SK-N-SH treated with all-trans-retinoic acid at 6 μM for 48 hours (cell line): ENCODE data around the gene CLEC18C.
"Not testable (repeated sequence)": the region's sequence is repeated elsewhere in the genome, so short reads cannot be mapped to it uniquely, and the experiment has no call there.

Source experiments
- ATAC-seq: fragments of 200-7000 bp; cut with Tn5 transposase; 3 replicates; pipeline ENCODE4 v1.9.1; 2020; ENCODE audit warnings: mild to moderate bottlenecking, moderate library complexity
- ARNTL ChIP-seq: fragments of 450-650 bp; formaldehyde crosslinking; IDR thresholded peaks from 2 replicates; pipeline ENCODE4 v1.5.0; 2020; ENCODE audit warnings: low read depth, mild to moderate bottlenecking, moderate library complexity, borderline replicate concordance
- BACH2 ChIP-seq: fragments of 250-450 bp; sonication (Bioruptor Pico); IDR thresholded peaks from 2 replicates; pipeline ENCODE4 v1.9.0; 2021; ENCODE audit warnings: mild to moderate bottlenecking, borderline replicate concordance
- CREB5 ChIP-seq: fragments of 250-450 bp; sonication (Bioruptor Pico); IDR thresholded peaks from 2 replicates; pipeline ENCODE4 v1.5.1; 2020; ENCODE audit warnings: low read depth, mild to moderate bottlenecking, moderate library complexity
- CSDC2 ChIP-seq: fragments of 250-450 bp; sonication (Bioruptor Pico); IDR thresholded peaks from 2 replicates; pipeline ENCODE4 v1.5.0; 2020; ENCODE audit warnings: mild to moderate bottlenecking, moderate library complexity
- ESRRG ChIP-seq: fragments of 250-450 bp; sonication (Bioruptor Pico); IDR thresholded peaks from 2 replicates; pipeline ENCODE4 v1.6.1; 2021; ENCODE audit warnings: mild to moderate bottlenecking
- GLIS3 ChIP-seq: fragments of 250-450 bp; sonication (Bioruptor Pico); IDR thresholded peaks from 2 replicates; pipeline ENCODE4 v1.5.0; 2020; ENCODE audit warnings: mild to moderate bottlenecking, moderate library complexity
- ISL1 ChIP-seq: fragments of 250-450 bp; sonication (Bioruptor Pico); IDR thresholded peaks from 2 replicates; pipeline ENCODE4 v2.1.2; 2022; ENCODE audit warnings: mild to moderate bottlenecking, moderate library complexity
- OSR1 ChIP-seq: fragments of 250-450 bp; sonication (Bioruptor Pico); IDR thresholded peaks from 2 replicates; pipeline ENCODE4 v1.8.0; 2022; ENCODE audit warnings: moderate library complexity, mild to moderate bottlenecking, inconsistent platforms
- PPARA ChIP-seq: fragments of 250-450 bp; sonication (Bioruptor Pico); IDR thresholded peaks from 2 replicates; pipeline ENCODE4 v1.5.0; 2020; ENCODE audit warnings: mild to moderate bottlenecking, borderline replicate concordance
- RARB ChIP-seq: fragments of 250-450 bp; sonication (Bioruptor Pico); IDR thresholded peaks from 2 replicates; pipeline ENCODE4 v1.8.0; 2021; ENCODE audit warnings: mild to moderate bottlenecking, moderate library complexity
- SNAI2 ChIP-seq: fragments of 250-450 bp; sonication (Bioruptor Pico); IDR thresholded peaks from 2 replicates; pipeline ENCODE4 v1.5.0; 2020; ENCODE audit warnings: mild to moderate bottlenecking, moderate library complexity
- TCF4 ChIP-seq: fragments of 250-450 bp; sonication (Bioruptor Pico); IDR thresholded peaks from 2 replicates; pipeline ENCODE4 v1.8.0; 2021; ENCODE audit warnings: mild to moderate bottlenecking, moderate library complexity, borderline replicate concordance
- TOX ChIP-seq: fragments of 250-450 bp; sonication (Bioruptor Pico); IDR thresholded peaks from 2 replicates; pipeline ENCODE4 v1.8.0; 2021; ENCODE audit warnings: mild to moderate bottlenecking, moderate library complexity, borderline replicate concordance
- ZC3H10 ChIP-seq: fragments of 250-450 bp; sonication (Bioruptor Pico); IDR thresholded peaks from 2 replicates; pipeline ENCODE4 v1.5.1; 2021; ENCODE audit warnings: mild to moderate bottlenecking, moderate library complexity
- ZFP3 ChIP-seq: fragments of 250-450 bp; sonication (Bioruptor Pico); IDR thresholded peaks from 2 replicates; pipeline ENCODE4 v1.5.0; 2020; ENCODE audit warnings: mild to moderate bottlenecking, moderate library complexity
- ZNF70 ChIP-seq: fragments of 450-650 bp; formaldehyde crosslinking; IDR thresholded peaks from 2 replicates; pipeline ENCODE4 v1.5.0; 2020; ENCODE audit warnings: mild to moderate bottlenecking, moderate library complexity
- ZNF8 ChIP-seq: fragments of 450-650 bp; formaldehyde crosslinking; IDR thresholded peaks from 2 replicates; pipeline ENCODE4 v1.5.0; 2020; ENCODE audit warnings: mild to moderate bottlenecking, moderate library complexity
- TF ChIP-seq, protein P1 (sequence below): fragments of 250-450 bp; sonication (Bioruptor Pico); IDR thresholded peaks from 2 replicates; pipeline ENCODE4 v1.8.0; 2021; ENCODE audit warnings: low read depth, mild to moderate bottlenecking, moderate library complexity, borderline replicate concordance

CLEC18C gene

GRCh38 chr16:70151941-70152509, 21.6 kb upstream of the CLEC18C start (continued):
- TF ChIP-seq, protein P1, sequence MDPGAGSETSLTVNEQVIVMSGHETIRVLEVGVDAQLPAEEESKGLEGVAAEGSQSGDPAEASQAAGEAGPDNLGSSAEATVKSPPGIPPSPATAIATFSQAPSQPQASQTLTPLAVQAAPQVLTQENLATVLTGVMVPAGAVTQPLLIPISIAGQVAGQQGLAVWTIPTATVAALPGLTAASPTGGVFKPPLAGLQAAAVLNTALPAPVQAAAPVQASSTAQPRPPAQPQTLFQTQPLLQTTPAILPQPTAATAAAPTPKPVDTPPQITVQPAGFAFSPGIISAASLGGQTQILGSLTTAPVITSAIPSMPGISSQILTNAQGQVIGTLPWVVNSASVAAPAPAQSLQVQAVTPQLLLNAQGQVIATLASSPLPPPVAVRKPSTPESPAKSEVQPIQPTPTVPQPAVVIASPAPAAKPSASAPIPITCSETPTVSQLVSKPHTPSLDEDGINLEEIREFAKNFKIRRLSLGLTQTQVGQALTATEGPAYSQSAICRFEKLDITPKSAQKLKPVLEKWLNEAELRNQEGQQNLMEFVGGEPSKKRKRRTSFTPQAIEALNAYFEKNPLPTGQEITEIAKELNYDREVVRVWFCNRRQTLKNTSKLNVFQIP (CRISPR knock-in tag): no peak
- no peak for TF ChIP-seq PPARA (CRISPR knock-in tag)
- no peak for TF ChIP-seq ZNF70 (CRISPR knock-in tag)
- no peak for TF ChIP-seq CREB5 (CRISPR knock-in tag)
- TF ChIP-seq TOX (CRISPR knock-in tag): no peak
- no peak for TF ChIP-seq GLIS3 (CRISPR knock-in tag)
- no peak for TF ChIP-seq RARB (CRISPR knock-in tag)

- TF ChIP-seq ZNF8 (CRISPR knock-in tag) (no peak), ESRRG (CRISPR knock-in tag) (no peak), TOX (CRISPR knock-in tag) (no peak), CSDC2 (no peak), TCF4 (CRISPR knock-in tag) (no peak), ZNF70 (CRISPR knock-in tag) (no peak), PPARA (CRISPR knock-in tag) (no peak), GLIS3 (CRISPR knock-in tag) (no peak), SNAI2 (CRISPR knock-in tag) (no peak), RARB (CRISPR knock-in tag) (no peak), OSR1 (no peak), CREB5 (CRISPR knock-in tag) (no peak), BACH2 (no peak), ISL1 (CRISPR knock-in tag) (no peak), ZFP3 (CRISPR knock-in tag) (no peak), ZC3H10 (CRISPR knock-in tag) (no peak)
- TF ChIP-seq, protein P1 (CRISPR knock-in tag): no peak
- ATAC-seq: no peak
Observed at GRCh38 chr16:70152578-70153302, 20.8 kb upstream of the CLEC18C start.

DNA sequence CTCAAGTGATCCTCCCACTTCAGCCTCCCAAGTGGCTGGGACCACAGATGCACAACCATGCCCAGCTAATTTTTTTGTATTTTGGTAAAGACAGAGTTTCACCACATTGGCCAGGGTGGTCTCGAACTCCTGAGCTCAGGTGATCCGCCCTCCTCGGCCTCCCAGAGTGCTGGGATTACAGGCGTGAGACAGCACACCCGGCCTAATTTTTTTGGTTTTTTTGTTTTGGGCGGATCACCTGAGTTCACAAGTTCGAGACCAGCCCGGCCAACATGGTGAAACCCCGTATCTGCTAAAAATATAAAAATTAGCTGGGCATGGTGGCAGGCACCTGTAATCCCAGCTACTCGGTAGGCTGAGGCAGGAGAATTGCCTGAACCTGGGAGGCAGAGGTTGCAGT, 18.9 kb upstream of the CLEC18C start:
- not testable (repeated sequence) for ATAC-seq

- TF ChIP-seq ZNF8 (CRISPR knock-in tag): no peak
- no peak for TF ChIP-seq OSR1
- TF ChIP-seq TCF4 (CRISPR knock-in tag): no peak
- TF ChIP-seq, protein P1 (CRISPR knock-in tag): no peak
- TF ChIP-seq ZNF70 (CRISPR knock-in tag): no peak
- TF ChIP-seq ARNTL: no peak
Observed at GRCh38 chr16:70156207-70156978, 17.2 kb upstream of the CLEC18C start.

More at GRCh38 chr16:70156207-70156978, 17.2 kb upstream of the CLEC18C start:
- no peak for ATAC-seq
